Tibial nerve (tissue), 4 donors: ENCODE results near the gene ZNF324. TPM values are rescaled to one million over a fixed set of nuclear protein-coding genes. Genes with fewer than 3 reads are reported as not detected.

Experiments used
- DNase-seq, 2 donors: peaks; one replicate each; pipeline ENCODE4 v3.0.0-alpha.2; 2019; ENCODE audit warnings: low spot score in 2 of 2
- H3K27ac ChIP-seq, 4 donors: fragments of 200-600 bp; sonication (generic) in 3 of 4; one replicate each; pipeline ENCODE4 v1.5.1; 2017 to 2019; ENCODE audit warnings: mild to moderate bottlenecking in 1 of 4
- H3K27me3 ChIP-seq, 2 donors: fragments of 200-600 bp; sonication (generic) in 1 of 2; one replicate each; pipeline versions ENCODE4 v1.5.1 to v1.6.0; 2017 to 2019
- H3K36me3 ChIP-seq, 3 donors: fragments of 200-600 bp; sonication (generic); one replicate each; pipeline ENCODE4 v1.5.1; 2018 to 2019
- H3K4me1 ChIP-seq, 4 donors: fragments of 200-600 bp; sonication (generic) in 3 of 4; one replicate each; pipeline ENCODE4 v1.5.1; 2017 to 2019
- H3K4me3 ChIP-seq, 4 donors: fragments of 200-600 bp; sonication (generic) in 3 of 4; one replicate each; pipeline ENCODE4 v1.5.1; 2017 to 2019; ENCODE audit warnings: mild to moderate bottlenecking in 1 of 4, moderate library complexity in 1 of 4
- H3K9me3 ChIP-seq, 4 donors: fragments of 200-600 bp; sonication (generic) in 3 of 4; one replicate each; pipeline ENCODE4 v1.5.1; 2017 to 2019
- EP300 ChIP-seq, 2 donors: sonication (generic); formaldehyde crosslinking; IDR thresholded peaks; one replicate each; pipeline ENCODE4 v1.6.1; 2017; ENCODE audit warnings: antibody characterized with exemption in 2 of 2, mild to moderate bottlenecking in 1 of 2
- POLR2A ChIP-seq, 2 donors: fragments of 450-650 bp; IDR thresholded peaks; one replicate each; pipeline ENCODE4 v1.6.1; 2017; ENCODE audit warnings: antibody characterized with exemption in 2 of 2, mild to moderate bottlenecking in 2 of 2, moderate library complexity in 2 of 2
- WGBS, 2 donors: methylation state at CpG; one replicate each; pipeline ENCODE4 v1.1.5; 2018; 5-methylcytosine and 5-hydroxymethylcytosine counted together
- total RNA-seq, 4 donors: library from RNA; depleted of rRNA; stranded (reverse); fragments of >200 nt; gene quantifications; one replicate each; pipeline ENCODE4 v1.1.0, GENCODE V29; 2016
- TF ChIP-seq, protein P1 (sequence below), 5 experiments: fragments of 200-600 bp in 3 of 5; fragments of 450-650 bp in 2 of 5; sonication (generic) in 3 of 5; IDR thresholded peaks; one replicate each; pipeline ENCODE4 v1.5.1; 2016 to 2019; ENCODE audit warnings: antibody characterized with exemption in 5 of 5, mild to moderate bottlenecking in 3 of 5, moderate library complexity in 2 of 5

Gene ZNF324
- 10 to 100 TPM; 23.6 to 33.5 (median 30.2) TPM for total RNA-seq

DNA sequence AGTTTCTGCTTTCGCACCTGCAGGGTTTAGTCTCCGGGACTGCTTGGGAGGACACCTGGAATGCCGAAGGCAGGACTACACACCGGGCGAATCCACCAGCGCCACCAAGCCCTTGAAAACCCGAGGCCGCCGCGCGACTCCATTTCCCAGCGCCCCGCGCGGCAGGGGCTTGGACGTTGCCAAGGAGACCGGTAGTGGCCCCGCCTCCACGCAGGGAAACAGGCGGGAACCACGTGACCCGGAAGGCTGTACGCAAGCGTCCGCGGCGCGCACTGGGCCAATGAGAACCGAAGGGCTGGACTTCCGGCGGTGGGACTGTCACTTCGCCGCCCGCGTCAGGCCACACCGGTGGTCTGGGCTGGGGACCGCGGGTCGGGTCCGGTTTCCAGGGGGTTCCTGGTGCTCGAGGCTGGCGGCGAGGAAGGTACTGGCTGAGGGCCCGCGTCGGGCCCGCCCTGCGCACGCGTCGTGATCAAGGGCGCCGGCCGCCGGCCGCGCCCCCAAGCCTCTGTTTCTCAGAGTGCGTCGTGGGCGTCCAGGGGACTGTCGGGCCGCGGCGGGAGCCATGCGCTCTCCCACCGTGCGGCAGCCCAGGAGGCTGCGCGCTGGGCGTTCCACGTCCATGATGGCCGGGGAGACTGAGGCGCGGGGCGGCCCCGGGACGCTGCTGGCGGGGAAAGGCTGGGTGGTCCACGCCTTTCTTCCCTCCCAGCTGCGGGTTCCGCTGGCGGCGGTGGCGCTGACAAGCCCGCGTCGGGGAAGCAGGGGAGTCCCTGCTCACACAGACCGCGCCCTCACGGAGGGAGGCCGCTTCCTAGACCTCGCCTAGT is at the start of gene ZNF324:
TSS of gene ZNF324 (plus strand) at position 321 of the 830 bp plus-strand sequence. CDS start 2,106 bp downstream, outside the sequence.
- Histone ChIP-seq H3K27me3 (no peaks in the 10 kb centered on the region), H3K4me1 (peaks cover 0 to 16% (median 7%) of the 10 kb centered on the region in 4 donors), H3K9me3 (no peaks in the 10 kb centered on the region), H3K36me3 (peaks cover 0 to 26% (median 0%) of the 10 kb centered on the region in 3 donors), H3K27ac (peak within 1 kb of the TSS in 3 of 4 donors; percentile 81 to 84 (median 82)), H3K4me3 (peak within 1 kb of the TSS; percentile 66 to 100 (median 98))
- DNase-seq = peak; percentile 98
- 0 to 1% methylated on average over 28 to 41 of the region's 92 CpGs for WGBS, 2 donors
- TF ChIP-seq, protein P1, sequence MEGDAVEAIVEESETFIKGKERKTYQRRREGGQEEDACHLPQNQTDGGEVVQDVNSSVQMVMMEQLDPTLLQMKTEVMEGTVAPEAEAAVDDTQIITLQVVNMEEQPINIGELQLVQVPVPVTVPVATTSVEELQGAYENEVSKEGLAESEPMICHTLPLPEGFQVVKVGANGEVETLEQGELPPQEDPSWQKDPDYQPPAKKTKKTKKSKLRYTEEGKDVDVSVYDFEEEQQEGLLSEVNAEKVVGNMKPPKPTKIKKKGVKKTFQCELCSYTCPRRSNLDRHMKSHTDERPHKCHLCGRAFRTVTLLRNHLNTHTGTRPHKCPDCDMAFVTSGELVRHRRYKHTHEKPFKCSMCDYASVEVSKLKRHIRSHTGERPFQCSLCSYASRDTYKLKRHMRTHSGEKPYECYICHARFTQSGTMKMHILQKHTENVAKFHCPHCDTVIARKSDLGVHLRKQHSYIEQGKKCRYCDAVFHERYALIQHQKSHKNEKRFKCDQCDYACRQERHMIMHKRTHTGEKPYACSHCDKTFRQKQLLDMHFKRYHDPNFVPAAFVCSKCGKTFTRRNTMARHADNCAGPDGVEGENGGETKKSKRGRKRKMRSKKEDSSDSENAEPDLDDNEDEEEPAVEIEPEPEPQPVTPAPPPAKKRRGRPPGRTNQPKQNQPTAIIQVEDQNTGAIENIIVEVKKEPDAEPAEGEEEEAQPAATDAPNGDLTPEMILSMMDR (IDR thresholded peaks at IDR 0.05) = peak in 1 of 5 experiments; percentile 28
- TF ChIP-seq EP300 (IDR thresholded peaks at IDR 0.05) (peak; percentile 74 to 94), POLR2A (IDR thresholded peaks at IDR 0.05) (peak in 1 of 2 donors; percentile 47)

DNA sequence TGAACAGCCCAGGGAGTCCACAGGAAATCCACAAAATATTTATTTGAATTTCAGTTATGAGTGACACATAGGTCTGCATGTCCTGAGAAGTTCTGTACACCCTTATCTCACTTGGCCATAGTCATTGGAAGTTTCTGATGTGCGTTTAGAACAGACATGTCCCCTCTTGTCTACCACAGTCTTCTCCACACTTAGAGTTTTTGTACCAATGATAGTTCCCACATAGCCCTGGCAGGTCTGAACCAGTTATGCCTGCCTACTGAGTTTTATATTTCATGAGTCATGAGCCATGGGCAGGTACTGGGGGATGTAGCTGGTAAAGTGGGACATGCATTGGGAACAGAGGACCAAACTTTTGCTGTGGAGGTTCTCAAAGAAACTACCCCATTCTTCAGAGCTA is 38.3 kb upstream of the ZNF324 start:
- Histone ChIP-seq H3K9me3 (peaks cover 11 to 92% (median 35%) of the 10 kb centered on the region in 4 donors), H3K27me3 (no peaks in the 10 kb centered on the region), H3K4me1 (no peaks in the 10 kb centered on the region), H3K27ac (no peak overlapping the region), H3K4me3 (no peak overlapping the region), H3K36me3 (peaks cover 0 to 82% (median 5%) of the 10 kb centered on the region in 3 donors)
- no peak for DNase-seq
- 73 to 78% methylated on average over 1 of the region's 1 CpG for WGBS, 2 donors
- TF ChIP-seq EP300 (IDR thresholded peaks at IDR 0.05) (no peak), POLR2A (IDR thresholded peaks at IDR 0.05) (no peak)
- TF ChIP-seq, protein P1 (IDR thresholded peaks at IDR 0.05) = no peak

DNA sequence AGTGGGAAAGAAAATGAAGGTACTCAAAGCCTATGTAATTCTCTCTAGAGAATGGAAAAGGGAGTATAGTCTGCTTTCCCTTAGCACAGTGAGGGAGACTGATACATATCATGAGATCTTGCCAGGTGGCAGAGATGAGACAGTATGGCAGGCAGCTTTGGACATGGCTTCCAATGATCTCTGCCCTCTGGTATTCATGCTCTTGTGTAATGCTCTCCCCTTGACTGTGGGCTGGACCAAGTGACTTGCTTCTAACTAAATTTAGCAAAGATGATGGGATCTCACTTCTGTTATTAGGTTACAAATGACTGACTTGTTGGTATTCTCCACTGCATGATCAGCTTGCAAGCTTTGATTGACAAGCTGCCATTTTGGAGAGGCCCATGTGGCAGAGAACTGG is 37.1 kb upstream of the ZNF324 start:
- no peak overlapping the region for H3K4me3 ChIP-seq
- H3K4me1 ChIP-seq = no peaks in the 10 kb centered on the region
- no peak overlapping the region for H3K27ac ChIP-seq
- no peaks in the 10 kb centered on the region for H3K27me3 ChIP-seq
- TF ChIP-seq, protein P1 (IDR thresholded peaks at IDR 0.05) = no peak
- TF ChIP-seq EP300 (IDR thresholded peaks at IDR 0.05) (no peak), POLR2A (IDR thresholded peaks at IDR 0.05) (no peak)
- DNase-seq = no peak
- H3K9me3 ChIP-seq = peaks cover 17 to 99% (median 46%) of the 10 kb centered on the region in 4 donors
- H3K36me3 ChIP-seq = peaks cover 4 to 90% (median 16%) of the 10 kb centered on the region in 3 donors

DNA sequence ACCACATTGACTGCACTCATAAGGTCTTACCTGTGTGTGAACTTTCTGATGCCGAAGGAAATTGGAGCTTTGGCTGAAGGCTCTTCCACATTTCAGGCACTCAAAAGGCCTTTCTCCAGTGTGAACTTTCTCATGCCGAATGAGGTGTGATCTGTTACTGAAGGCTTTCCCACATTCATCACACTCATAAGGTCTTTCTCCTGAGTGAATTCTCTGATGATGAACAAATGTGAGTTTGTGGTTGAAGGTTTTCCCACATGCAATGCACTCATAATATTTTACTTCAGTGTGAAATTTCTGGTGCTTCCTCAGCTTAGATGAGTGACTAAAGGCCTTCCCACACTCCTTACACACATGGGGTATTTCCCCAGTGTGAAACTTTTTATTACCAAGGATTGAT is 32.7 kb upstream of the ZNF324 start:
- WGBS, 2 donors = 96 to 100% methylated on average over 2 of the region's 2 CpGs
- H3K27ac ChIP-seq = no peak overlapping the region
- H3K27me3 ChIP-seq = no peaks in the 10 kb centered on the region
- peaks cover 13 to 100% (median 42%) of the 10 kb centered on the region in 3 donors for H3K36me3 ChIP-seq
- no peak overlapping the region for H3K4me3 ChIP-seq
- no peak for DNase-seq
- TF ChIP-seq, protein P1 (IDR thresholded peaks at IDR 0.05) = no peak
- TF ChIP-seq POLR2A (IDR thresholded peaks at IDR 0.05) (no peak), EP300 (IDR thresholded peaks at IDR 0.05) (no peak)
- peaks cover 0 to 5% (median 2%) of the 10 kb centered on the region in 4 donors for H3K4me1 ChIP-seq
- H3K9me3 ChIP-seq = peaks cover 24 to 100% (median 66%) of the 10 kb centered on the region in 4 donors
